ENCODE data around the gene PTPN20. TPM values are rescaled to one million over a fixed set of nuclear protein-coding genes. Genes with fewer than 3 reads are reported as not detected.

Gene PTPN20
- total RNA-seq = 34.8 TPM

GRCh38 chr10:46911144-46911876, at the start of gene PTPN20:
Gene PTPN20, plus strand, starts transcription at chr10:46911428. Its CDS starts 21,072 bp downstream, at chr10:46932500.

Data from diencephalon (tissue), 1 donor.